Left lung (tissue), 10 donors: ENCODE data around the gene TUG1. TPM values are rescaled to one million over a fixed set of nuclear protein-coding genes. Genes with fewer than 3 reads are reported as not detected.

ENCODE experiments used
- ATAC-seq: fragments of 200-7000 bp; cut with Tn5 transposase; one replicate; pipeline ENCODE4 v1.9.1; 2020; ENCODE audit warnings: moderate library complexity
- DNase-seq, 4 donors: peaks; one replicate each; pipeline ENCODE4 v3.0.0-alpha.2; 2013 to 2020
- H3K27ac ChIP-seq, 2 donors: fragments of 200-600 bp; sonication (generic) in 1 of 2; one replicate each; pipeline versions ENCODE4 v1.5.0 to v1.8.0; 2020 to 2021
- H3K27me3 ChIP-seq, 2 donors: fragments of 200-600 bp; sonication (generic) in 1 of 2; one replicate each; pipeline versions ENCODE4 v1.5.0 to v1.8.0; 2020 to 2021
- H3K36me3 ChIP-seq, 2 donors: fragments of 200-600 bp; sonication (generic) in 1 of 2; one replicate each; pipeline versions ENCODE4 v1.5.0 to v1.8.0; 2020 to 2021
- H3K4me1 ChIP-seq, 2 donors: fragments of 200-600 bp; one replicate each; pipeline ENCODE4 v1.8.0; 2021
- H3K4me3 ChIP-seq, 2 donors: fragments of 200-600 bp; sonication (generic) in 1 of 2; one replicate each; pipeline versions ENCODE4 v1.5.0 to v1.8.0; 2020 to 2021; ENCODE audit warnings: mild to moderate bottlenecking in 1 of 2
- H3K9me3 ChIP-seq, 2 donors: fragments of 200-600 bp; sonication (generic) in 1 of 2; one replicate each; pipeline versions ENCODE4 v1.5.0 to v1.8.0; 2020 to 2021
- intact Hi-C, 2 donors: fragments of 100-400 bp; cut with DNase I; formaldehyde crosslinking; loops; one replicate each; pipeline versions ENCODE4 v1.11.2 to v1.14.2; 2022
- polyA plus RNA-seq, 6 donors: library from polyadenylated mRNA; unstranded; fragments of 120-200 nt; gene quantifications; one replicate each; pipeline ENCODE4 v1.2.1, GENCODE V29; 2013; ENCODE audit not compliant: insufficient read length in 6 of 6
- total RNA-seq, 2 donors: library from RNA; stranded (reverse); fragmentation: NEBNext Ultra II Directional; extraction: Animal tissue kit (Norgen Biotek cat#: 25700); gene quantifications; one replicate each; pipeline ENCODE4 v1.2.1, GENCODE V29; 2021
- TF ChIP-seq, protein P1 (sequence below), 2 donors: fragments of 200-600 bp; sonication (generic) in 1 of 2; IDR thresholded peaks; one replicate each; pipeline versions ENCODE4 v1.5.0 to v1.8.0; 2021; ENCODE audit warnings: antibody characterized with exemption in 2 of 2
- donor health status: DM: no; HTN: yes; CAD: no.
- donor health status: DM: no; HTN: no; CAD: no.

TUG1 gene
- total and polyA plus RNA-seq, 8 donors, result 56.4 to 251 (median 230) TPM

DNA sequence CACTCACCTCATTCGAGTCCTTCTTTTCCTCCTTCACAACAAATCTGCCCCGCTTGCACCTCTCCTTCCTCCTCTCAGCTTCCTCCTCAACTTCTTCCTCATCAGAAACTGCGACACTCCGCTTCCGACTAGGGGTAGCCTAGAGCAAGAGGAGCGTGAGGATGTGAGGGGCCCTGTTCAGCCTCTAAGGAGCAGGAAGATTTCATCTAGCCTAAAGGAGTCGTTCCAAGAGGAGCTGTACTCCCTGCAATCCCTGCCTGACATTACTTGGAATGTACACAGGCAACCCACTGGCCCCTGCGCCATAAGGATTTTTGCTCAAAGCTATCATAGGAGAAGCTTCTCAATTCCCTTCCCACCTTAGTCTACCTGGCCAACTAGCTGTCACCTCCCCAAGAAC, 35.0 kb upstream of the TUG1 start:
- Histone ChIP-seq H3K9me3 (no peaks in the 10 kb centered on the region), H3K27me3 (no peaks in the 10 kb centered on the region), H3K36me3 (peaks cover 0 to 100% of the 10 kb centered on the region in 2 donors), H3K4me3 (no peak overlapping the region), H3K4me1 (no peaks in the 10 kb centered on the region), H3K27ac (no peak overlapping the region)
- intact Hi-C loops, result no loop called here
- DNase-seq (no peak), ATAC-seq (no peak)
- TF ChIP-seq, protein P1, sequence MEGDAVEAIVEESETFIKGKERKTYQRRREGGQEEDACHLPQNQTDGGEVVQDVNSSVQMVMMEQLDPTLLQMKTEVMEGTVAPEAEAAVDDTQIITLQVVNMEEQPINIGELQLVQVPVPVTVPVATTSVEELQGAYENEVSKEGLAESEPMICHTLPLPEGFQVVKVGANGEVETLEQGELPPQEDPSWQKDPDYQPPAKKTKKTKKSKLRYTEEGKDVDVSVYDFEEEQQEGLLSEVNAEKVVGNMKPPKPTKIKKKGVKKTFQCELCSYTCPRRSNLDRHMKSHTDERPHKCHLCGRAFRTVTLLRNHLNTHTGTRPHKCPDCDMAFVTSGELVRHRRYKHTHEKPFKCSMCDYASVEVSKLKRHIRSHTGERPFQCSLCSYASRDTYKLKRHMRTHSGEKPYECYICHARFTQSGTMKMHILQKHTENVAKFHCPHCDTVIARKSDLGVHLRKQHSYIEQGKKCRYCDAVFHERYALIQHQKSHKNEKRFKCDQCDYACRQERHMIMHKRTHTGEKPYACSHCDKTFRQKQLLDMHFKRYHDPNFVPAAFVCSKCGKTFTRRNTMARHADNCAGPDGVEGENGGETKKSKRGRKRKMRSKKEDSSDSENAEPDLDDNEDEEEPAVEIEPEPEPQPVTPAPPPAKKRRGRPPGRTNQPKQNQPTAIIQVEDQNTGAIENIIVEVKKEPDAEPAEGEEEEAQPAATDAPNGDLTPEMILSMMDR (IDR thresholded peaks at IDR 0.05), result no peak

DNA sequence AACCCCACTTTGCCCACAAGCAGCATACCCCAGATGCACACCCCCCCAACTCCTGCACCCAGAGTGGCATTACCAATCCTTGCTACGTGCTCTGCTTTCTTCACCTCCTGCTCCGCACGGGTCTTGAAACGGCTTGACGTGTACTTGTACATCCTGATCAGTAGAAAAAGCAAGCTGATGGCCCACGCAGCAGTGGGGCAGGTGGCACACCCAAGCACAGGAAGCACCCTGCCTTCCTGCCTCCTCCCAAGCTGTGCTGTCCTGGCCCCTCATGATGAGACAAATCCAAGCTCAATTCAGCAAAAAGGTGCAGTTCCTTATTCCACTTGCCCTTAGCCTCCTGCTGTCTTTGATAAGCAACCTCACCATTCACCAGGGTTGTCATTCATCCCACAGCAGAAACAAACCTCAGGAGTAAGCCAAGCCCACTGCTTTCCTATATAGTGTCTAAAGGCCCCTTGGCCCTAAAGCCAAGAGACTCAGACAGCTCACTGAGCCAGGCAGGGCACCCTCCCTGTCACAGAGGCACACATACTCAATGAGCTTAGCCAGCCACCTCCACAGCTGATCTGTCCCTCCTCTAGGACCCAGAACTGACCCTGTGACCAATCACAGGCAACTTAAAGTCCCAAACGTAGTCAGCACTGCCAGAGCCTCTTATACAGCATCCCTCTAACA, 28.2 kb upstream of the TUG1 start:
- Histone ChIP-seq H3K27ac (no peak overlapping the region), H3K4me3 (no peak overlapping the region), H3K36me3 (peaks cover 0 to 100% of the 10 kb centered on the region in 2 donors), H3K4me1 (no peaks in the 10 kb centered on the region), H3K9me3 (no peaks in the 10 kb centered on the region), H3K27me3 (no peaks in the 10 kb centered on the region)
- intact Hi-C loops, result loop anchor here in 1 of 2 donors (10.0 kb wide), 1 partner anchor 144 kb away; the partner anchor contains the start of gene SMTN
- TF ChIP-seq, protein P1 (IDR thresholded peaks at IDR 0.05), result no peak
- DNase-seq (no peak), ATAC-seq (no peak)

DNA sequence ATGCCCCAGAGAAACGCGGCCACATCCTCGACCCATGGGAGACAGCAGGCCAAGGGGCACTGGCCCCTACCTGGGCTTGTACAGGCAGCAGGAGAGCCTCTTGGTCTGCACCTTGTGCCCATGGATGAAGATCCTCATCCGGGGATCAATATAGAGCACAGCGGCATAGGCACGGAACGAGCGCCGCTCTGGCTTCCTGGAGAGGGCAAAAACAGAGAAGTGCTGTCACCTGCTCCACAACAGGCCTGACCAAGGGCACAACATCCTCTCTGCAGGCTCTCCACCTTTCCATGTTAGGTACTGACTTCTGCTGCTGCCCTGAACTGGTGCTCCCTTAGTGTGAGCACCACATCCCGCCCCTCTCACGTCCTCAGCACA, 27.7 kb upstream of the TUG1 start:
- Histone ChIP-seq H3K9me3 (no peaks in the 10 kb centered on the region), H3K4me1 (no peaks in the 10 kb centered on the region), H3K27ac (no peak overlapping the region), H3K36me3 (peaks cover 0 to 100% of the 10 kb centered on the region in 2 donors), H3K27me3 (no peaks in the 10 kb centered on the region), H3K4me3 (no peak overlapping the region)
- intact Hi-C loops, result loop anchor here in 1 of 2 donors (10.0 kb wide), 1 partner anchor 143 kb away; the partner anchor contains the start of gene SMTN
- no peak for ATAC-seq
- TF ChIP-seq, protein P1 (IDR thresholded peaks at IDR 0.05), result no peak
- DNase-seq, result no peak

DNA sequence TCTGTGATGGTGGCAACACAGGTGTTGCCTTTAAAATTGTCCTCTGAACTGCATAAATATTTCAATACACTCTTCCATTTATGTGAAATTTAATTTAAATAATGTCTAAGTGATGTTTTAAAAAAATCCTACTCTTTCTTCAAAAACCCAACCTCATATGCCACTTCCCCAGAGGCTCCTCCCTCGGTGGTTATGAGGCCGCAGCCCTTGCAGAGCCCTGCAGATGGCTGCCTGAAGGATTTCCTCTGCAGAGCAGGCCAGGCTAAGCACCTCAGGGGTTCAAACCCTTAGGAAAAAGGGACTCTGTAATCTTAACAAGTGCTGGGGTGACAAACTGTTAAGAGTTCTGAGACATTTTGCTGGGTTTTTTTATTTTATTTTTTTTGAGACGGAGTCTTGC, 25.7 kb upstream of the TUG1 start:
- DNase-seq (no peak), ATAC-seq (no peak)
- TF ChIP-seq, protein P1 (IDR thresholded peaks at IDR 0.05), result no peak
- no peak overlapping the region for H3K4me3 ChIP-seq
- peaks cover 0 to 98% of the 10 kb centered on the region in 2 donors for H3K36me3 ChIP-seq
- intact Hi-C loops, result loop anchor here in 1 of 2 donors (10.0 kb wide), 1 partner anchor 141 kb away; the partner anchor contains the start of gene SMTN
- H3K27ac ChIP-seq, result no peak overlapping the region
- no peaks in the 10 kb centered on the region for H3K27me3 ChIP-seq
- H3K4me1 ChIP-seq, result no peaks in the 10 kb centered on the region
- H3K9me3 ChIP-seq, result no peaks in the 10 kb centered on the region

DNA sequence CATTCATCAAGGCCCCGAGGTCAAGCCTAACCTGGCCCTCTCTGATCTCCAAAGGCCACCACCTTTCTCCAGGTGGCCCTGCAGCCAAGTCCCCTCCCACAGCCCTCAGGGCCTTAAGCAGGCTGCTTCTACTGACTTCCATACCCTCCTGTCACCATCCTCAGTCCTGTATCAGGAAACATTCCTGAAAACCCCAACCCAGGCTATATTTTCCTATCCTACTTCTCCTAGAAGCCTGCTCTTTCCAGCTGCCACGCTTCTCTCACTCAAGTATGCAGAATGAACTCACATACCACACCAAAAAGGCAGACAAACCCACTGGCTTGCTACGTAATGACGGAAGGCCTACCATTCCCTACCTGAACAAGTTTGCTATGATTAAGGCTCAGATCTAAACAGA, 24.1 kb upstream of the TUG1 start:
- Histone ChIP-seq H3K9me3 (no peaks in the 10 kb centered on the region), H3K4me1 (no peaks in the 10 kb centered on the region), H3K27ac (no peak overlapping the region), H3K4me3 (no peak overlapping the region), H3K36me3 (peaks cover 0 to 98% of the 10 kb centered on the region in 2 donors), H3K27me3 (no peaks in the 10 kb centered on the region)
- DNase-seq (no peak), ATAC-seq (no peak)
- intact Hi-C loops, result loop anchor here (5.0 to 10.0 kb wide), 2 partner anchors 140 to 142 kb away; partner anchors contain the start of gene SMTN (in 1 of the 2)
- TF ChIP-seq, protein P1 (IDR thresholded peaks at IDR 0.05), result no peak
